SK-N-SH treated with all-trans-retinoic acid at 6 μM for 48 hours (cell line): ENCODE measurements around the gene AP2A2.

Experiments
- ATAC-seq: fragments of 200-7000 bp; cut with Tn5 transposase; 3 replicates; pipeline ENCODE4 v1.9.1; 2020; ENCODE audit warnings: mild to moderate bottlenecking, moderate library complexity
- ARNTL ChIP-seq: fragments of 450-650 bp; formaldehyde crosslinking; IDR thresholded peaks from 2 replicates; pipeline ENCODE4 v1.5.0; 2020; ENCODE audit warnings: low read depth, mild to moderate bottlenecking, moderate library complexity, borderline replicate concordance
- BACH2 ChIP-seq: fragments of 250-450 bp; sonication (Bioruptor Pico); IDR thresholded peaks from 2 replicates; pipeline ENCODE4 v1.9.0; 2021; ENCODE audit warnings: mild to moderate bottlenecking, borderline replicate concordance
- CREB5 ChIP-seq: fragments of 250-450 bp; sonication (Bioruptor Pico); IDR thresholded peaks from 2 replicates; pipeline ENCODE4 v1.5.1; 2020; ENCODE audit warnings: low read depth, mild to moderate bottlenecking, moderate library complexity
- CSRNP3 ChIP-seq: fragments of 250-450 bp; sonication (Bioruptor Pico); IDR thresholded peaks from 2 replicates; pipeline ENCODE4 v1.5.1; 2021; ENCODE audit warnings: mild to moderate bottlenecking, moderate library complexity
- ESRRG ChIP-seq: fragments of 250-450 bp; sonication (Bioruptor Pico); IDR thresholded peaks from 2 replicates; pipeline ENCODE4 v1.6.1; 2021; ENCODE audit warnings: mild to moderate bottlenecking
- ISL1 ChIP-seq: fragments of 250-450 bp; sonication (Bioruptor Pico); IDR thresholded peaks from 2 replicates; pipeline ENCODE4 v2.1.2; 2022; ENCODE audit warnings: mild to moderate bottlenecking, moderate library complexity
- OSR1 ChIP-seq: fragments of 250-450 bp; sonication (Bioruptor Pico); IDR thresholded peaks from 2 replicates; pipeline ENCODE4 v1.8.0; 2022; ENCODE audit warnings: moderate library complexity, mild to moderate bottlenecking, inconsistent platforms
- PATZ1 ChIP-seq: fragments of 250-450 bp; sonication (Bioruptor Pico); IDR thresholded peaks from 2 replicates; pipeline ENCODE4 v1.8.0; 2020; ENCODE audit warnings: mild to moderate bottlenecking, moderate library complexity, borderline replicate concordance
- POU6F1 ChIP-seq: fragments of 250-450 bp; sonication (Bioruptor Pico); IDR thresholded peaks from 2 replicates; pipeline ENCODE4 v1.8.0; 2021; ENCODE audit warnings: low read depth, mild to moderate bottlenecking, moderate library complexity, borderline replicate concordance
- PPARA ChIP-seq: fragments of 250-450 bp; sonication (Bioruptor Pico); IDR thresholded peaks from 2 replicates; pipeline ENCODE4 v1.5.0; 2020; ENCODE audit warnings: mild to moderate bottlenecking, borderline replicate concordance
- RARB ChIP-seq: fragments of 250-450 bp; sonication (Bioruptor Pico); IDR thresholded peaks from 2 replicates; pipeline ENCODE4 v1.8.0; 2021; ENCODE audit warnings: mild to moderate bottlenecking, moderate library complexity
- SNAI2 ChIP-seq: fragments of 250-450 bp; sonication (Bioruptor Pico); IDR thresholded peaks from 2 replicates; pipeline ENCODE4 v1.5.0; 2020; ENCODE audit warnings: mild to moderate bottlenecking, moderate library complexity
- TOX ChIP-seq: fragments of 250-450 bp; sonication (Bioruptor Pico); IDR thresholded peaks from 2 replicates; pipeline ENCODE4 v1.8.0; 2021; ENCODE audit warnings: mild to moderate bottlenecking, moderate library complexity, borderline replicate concordance
- TSHZ2 ChIP-seq: fragments of 250-450 bp; sonication (Bioruptor Pico); IDR thresholded peaks from 2 replicates; pipeline ENCODE4 v1.5.0; 2020; ENCODE audit warnings: mild to moderate bottlenecking, moderate library complexity
- ZC3H10 ChIP-seq: fragments of 250-450 bp; sonication (Bioruptor Pico); IDR thresholded peaks from 2 replicates; pipeline ENCODE4 v1.5.1; 2021; ENCODE audit warnings: mild to moderate bottlenecking, moderate library complexity
- ZFP3 ChIP-seq: fragments of 250-450 bp; sonication (Bioruptor Pico); IDR thresholded peaks from 2 replicates; pipeline ENCODE4 v1.5.0; 2020; ENCODE audit warnings: mild to moderate bottlenecking, moderate library complexity
- ZNF565 ChIP-seq: fragments of 450-650 bp; formaldehyde crosslinking; conservative IDR thresholded peaks from 2 replicates; pipeline ENCODE4 v1.5.0; 2020; ENCODE audit warnings: low read depth, mild to moderate bottlenecking, moderate library complexity
- ZNF70 ChIP-seq: fragments of 450-650 bp; formaldehyde crosslinking; IDR thresholded peaks from 2 replicates; pipeline ENCODE4 v1.5.0; 2020; ENCODE audit warnings: mild to moderate bottlenecking, moderate library complexity
- ZNF8 ChIP-seq: fragments of 450-650 bp; formaldehyde crosslinking; IDR thresholded peaks from 2 replicates; pipeline ENCODE4 v1.5.0; 2020; ENCODE audit warnings: mild to moderate bottlenecking, moderate library complexity

The AP2A2 gene

GRCh38 chr11:889257-889656 lies 36.4 kb upstream of the AP2A2 start (continued):
- no peak for TF ChIP-seq SNAI2 (CRISPR knock-in tag)
- no peak for TF ChIP-seq ZNF565
- no peak for TF ChIP-seq TSHZ2 (CRISPR knock-in tag)
- no peak for TF ChIP-seq ZNF70 (CRISPR knock-in tag)

- TF ChIP-seq ZC3H10 (no peak), TOX (CRISPR knock-in tag) (no peak), CSRNP3 (CRISPR knock-in tag) (no peak), ZFP3 (CRISPR knock-in tag) (no peak), PATZ1 (CRISPR knock-in tag) (no peak), RARB (CRISPR knock-in tag) (no peak), ARNTL (CRISPR knock-in tag) (no peak), ISL1 (CRISPR knock-in tag) (no peak), ZNF8 (CRISPR knock-in tag) (no peak), POU6F1 (CRISPR knock-in tag) (no peak), CREB5 (CRISPR knock-in tag) (no peak), ESRRG (no peak), BACH2 (CRISPR knock-in tag) (no peak), PPARA (CRISPR knock-in tag) (no peak), ZNF565 (no peak), SNAI2 (CRISPR knock-in tag) (no peak)
- TF ChIP-seq, all 23 proteins: peak for 0
- ATAC-seq, result no peak
These were observed 35.8 kb upstream of the AP2A2 start for GRCh38 chr11:889687-890475.

GRCh38 chr11:890794-891540 lies 34.7 kb upstream of the AP2A2 start:
- no peak for ATAC-seq
- TF ChIP-seq ESRRG, result no peak
- TF ChIP-seq ZC3H10, result no peak
- TF ChIP-seq ZFP3 (CRISPR knock-in tag), result no peak
- no peak for TF ChIP-seq CREB5 (CRISPR knock-in tag)
- TF ChIP-seq TOX (CRISPR knock-in tag), result no peak
- no peak for TF ChIP-seq ZNF8 (CRISPR knock-in tag)
- no peak for TF ChIP-seq ARNTL (CRISPR knock-in tag)
- TF ChIP-seq ISL1 (CRISPR knock-in tag), result no peak
- no peak for TF ChIP-seq ZNF565
- no peak for TF ChIP-seq CSRNP3 (CRISPR knock-in tag)
- no peak for TF ChIP-seq OSR1 (CRISPR knock-in tag)
- TF ChIP-seq BACH2 (CRISPR knock-in tag), result no peak
